ENCODE results near the gene RBBP9. TPM values are rescaled to one million over a fixed set of nuclear protein-coding genes. Genes with fewer than 3 reads are reported as not detected.

Gene RBBP9
- 10.2 and 11.0 TPM in 2 replicates for total RNA-seq

DNA sequence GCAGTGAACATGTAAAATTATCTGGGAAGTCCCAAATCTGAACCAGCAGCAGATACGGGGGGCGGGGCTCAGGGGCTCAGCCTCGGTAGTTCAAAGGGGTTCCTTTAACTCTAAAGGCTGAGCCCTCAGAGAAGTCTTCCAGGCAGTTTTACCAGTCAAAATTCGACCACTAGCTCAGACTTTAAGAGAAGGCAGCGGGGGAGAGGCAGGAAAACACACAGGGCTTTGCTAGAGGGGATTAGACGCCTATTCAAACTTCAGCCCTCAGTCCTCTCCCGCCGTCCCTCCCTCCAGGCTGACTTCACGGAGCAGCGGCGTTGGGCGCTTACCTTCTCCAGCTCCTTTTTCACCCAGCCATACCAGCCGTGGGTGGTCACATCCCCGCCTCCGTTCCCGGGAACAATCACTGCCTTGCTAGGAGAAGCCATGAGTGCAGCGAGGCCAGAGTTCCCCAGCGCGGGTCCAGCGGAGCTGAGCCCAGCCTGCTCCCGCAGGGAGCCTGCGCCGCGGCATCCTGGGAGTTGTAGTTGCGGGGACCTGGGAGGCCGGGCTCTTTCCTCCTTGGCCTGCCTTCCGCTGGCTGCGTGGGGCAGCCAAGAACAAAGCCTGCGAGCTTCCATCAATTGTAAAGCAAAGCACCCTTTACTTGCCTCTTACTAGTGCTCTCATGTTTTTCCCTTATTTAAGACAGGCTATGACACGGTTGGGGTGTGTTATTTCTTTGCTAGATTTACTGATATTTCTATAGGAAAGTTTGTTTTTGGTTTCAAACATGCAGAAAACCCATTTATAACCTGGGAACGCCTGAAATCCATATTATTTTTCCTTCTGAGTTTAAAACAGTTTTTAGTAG lies at the start of gene RBBP9:
Gene RBBP9 (minus strand): TSS at position 486 of the 853 bp plus-strand sequence. CDS start 58 bp downstream, at position 428.

GRCh38 chr20:18507218-18508191 lies 10.5 kb upstream of the RBBP9 start, which contains the start of gene SEC23B:
Gene SEC23B, plus strand, starts transcription at chr20:18507940. Its CDS starts 2,896 bp downstream, at chr20:18510836.

GRCh38 chr20:18466894-18467730 lies 29.9 kb downstream of the RBBP9 start, which contains the start of the genes DZANK1 and POLR3F:
Gene DZANK1, minus strand, starts transcription at chr20:18467030. Its CDS starts 1,672 bp downstream, at chr20:18465358.
Gene POLR3F, plus strand, starts transcription at chr20:18467390. Its CDS starts 117 bp downstream, at chr20:18467507.

Other genes with a start within 250 kb of the RBBP9 start
- gene ZNF133, start 208.7 kb downstream of the RBBP9 start, total RNA-seq = 19.2 and 25.4 TPM in 2 replicates
- gene DZANK1, start 30.2 kb downstream of the RBBP9 start, total RNA-seq = 0.56 and 1.2 TPM in 2 replicates
- 17.8 and 19.4 TPM in 2 replicates for gene POLR3F, start 29.8 kb downstream of the RBBP9 start, total RNA-seq
- 47.4 and 75.2 TPM in 2 replicates for gene SEC23B, start 10.7 kb upstream of the RBBP9 start, total RNA-seq
- 75.2 and 96.4 TPM in 2 replicates for gene SMIM26, start 70.2 kb upstream of the RBBP9 start, total RNA-seq
- 52.4 and 97.8 TPM in 2 replicates for gene DTD1, start 90.8 kb upstream of the RBBP9 start, total RNA-seq

Measured in regular cardiac myocyte (primary cell).